Measurements from ENCODE around the gene NDC1.
"Not testable (repeated sequence)": the region's sequence is repeated elsewhere in the genome, so short reads cannot be mapped to it uniquely, and the experiment has no call there.

NDC1 gene, protein sequence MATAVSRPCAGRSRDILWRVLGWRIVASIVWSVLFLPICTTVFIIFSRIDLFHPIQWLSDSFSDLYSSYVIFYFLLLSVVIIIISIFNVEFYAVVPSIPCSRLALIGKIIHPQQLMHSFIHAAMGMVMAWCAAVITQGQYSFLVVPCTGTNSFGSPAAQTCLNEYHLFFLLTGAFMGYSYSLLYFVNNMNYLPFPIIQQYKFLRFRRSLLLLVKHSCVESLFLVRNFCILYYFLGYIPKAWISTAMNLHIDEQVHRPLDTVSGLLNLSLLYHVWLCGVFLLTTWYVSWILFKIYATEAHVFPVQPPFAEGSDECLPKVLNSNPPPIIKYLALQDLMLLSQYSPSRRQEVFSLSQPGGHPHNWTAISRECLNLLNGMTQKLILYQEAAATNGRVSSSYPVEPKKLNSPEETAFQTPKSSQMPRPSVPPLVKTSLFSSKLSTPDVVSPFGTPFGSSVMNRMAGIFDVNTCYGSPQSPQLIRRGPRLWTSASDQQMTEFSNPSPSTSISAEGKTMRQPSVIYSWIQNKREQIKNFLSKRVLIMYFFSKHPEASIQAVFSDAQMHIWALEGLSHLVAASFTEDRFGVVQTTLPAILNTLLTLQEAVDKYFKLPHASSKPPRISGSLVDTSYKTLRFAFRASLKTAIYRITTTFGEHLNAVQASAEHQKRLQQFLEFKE
- 18.4 to 103 (median 69.8) reads per million in 18 experiments for total RNA-seq

DNA sequence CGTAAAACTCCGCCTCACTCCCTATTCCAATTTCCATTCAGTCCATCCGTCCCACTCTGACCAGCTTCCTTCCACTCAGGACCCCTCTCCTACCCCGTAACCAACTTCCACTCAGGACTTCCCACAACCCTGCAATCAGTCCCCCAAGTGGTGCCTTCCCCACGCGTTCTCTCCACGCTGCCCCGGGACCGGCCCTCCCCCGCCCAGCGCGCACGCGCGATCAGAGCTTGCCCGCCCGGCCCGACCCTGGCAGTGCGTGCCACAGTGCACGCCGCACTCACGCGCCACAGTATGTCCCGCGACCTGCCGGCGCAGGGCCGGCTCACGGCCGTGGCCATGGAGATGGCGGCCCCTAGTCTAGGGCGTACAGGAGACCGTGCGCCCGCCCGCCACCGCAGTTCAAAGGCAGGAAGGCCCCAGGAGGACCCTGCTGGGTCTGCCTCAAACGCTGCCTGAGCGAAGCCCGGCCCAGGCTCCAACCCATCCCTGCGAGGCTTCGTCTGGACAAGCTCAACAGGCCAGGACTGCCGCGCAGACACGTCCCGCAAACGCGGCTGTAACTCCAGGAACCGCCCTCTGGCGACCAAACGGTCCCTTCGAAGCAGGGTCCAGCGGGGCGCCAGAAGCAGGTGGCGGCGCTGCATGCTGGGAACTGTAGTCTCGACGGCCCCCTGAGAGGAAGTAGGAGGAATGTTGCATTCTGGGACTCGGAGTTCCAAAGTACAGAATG lies at the start of gene NDC1:
Gene NDC1 (minus strand): TSS at position 373 of the 730 bp plus-strand sequence. CDS start 35 bp downstream, at position 338.
- DNase-seq = peak; percentile 94

GRCh38 chr1:53883600-53883999 lies 45.5 kb upstream of the NDC1 start:
- DNase-seq = not testable (repeated sequence)

- not testable (repeated sequence) for DNase-seq
Observed at GRCh38 chr1:53881853-53882252, 43.8 kb upstream of the NDC1 start.

- peak; percentile 51 to 63 for DNase-seq
Observed at GRCh38 chr1:53878492-53879105, 40.5 kb upstream of the NDC1 start.

DNA sequence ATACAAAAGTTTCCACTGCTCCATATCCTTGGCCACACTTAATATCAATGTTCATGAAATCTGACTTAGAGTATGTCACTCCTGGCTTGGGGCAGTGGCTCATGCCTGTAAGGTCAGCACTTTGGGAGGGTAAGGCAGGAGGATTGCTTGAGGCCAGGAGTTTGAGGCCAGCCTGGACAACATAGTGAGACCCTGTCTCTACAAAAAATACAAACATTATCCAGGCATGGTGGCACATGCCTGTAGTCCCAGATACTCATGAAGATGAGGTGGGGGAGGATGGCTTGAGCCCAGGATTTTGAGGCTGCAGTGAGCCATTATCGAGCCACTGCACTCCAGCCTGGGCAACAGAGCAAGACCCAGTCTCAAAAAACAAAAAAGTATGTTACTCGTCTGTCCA lies 37.1 kb upstream of the NDC1 start:
- not testable (repeated sequence) for DNase-seq

DNA sequence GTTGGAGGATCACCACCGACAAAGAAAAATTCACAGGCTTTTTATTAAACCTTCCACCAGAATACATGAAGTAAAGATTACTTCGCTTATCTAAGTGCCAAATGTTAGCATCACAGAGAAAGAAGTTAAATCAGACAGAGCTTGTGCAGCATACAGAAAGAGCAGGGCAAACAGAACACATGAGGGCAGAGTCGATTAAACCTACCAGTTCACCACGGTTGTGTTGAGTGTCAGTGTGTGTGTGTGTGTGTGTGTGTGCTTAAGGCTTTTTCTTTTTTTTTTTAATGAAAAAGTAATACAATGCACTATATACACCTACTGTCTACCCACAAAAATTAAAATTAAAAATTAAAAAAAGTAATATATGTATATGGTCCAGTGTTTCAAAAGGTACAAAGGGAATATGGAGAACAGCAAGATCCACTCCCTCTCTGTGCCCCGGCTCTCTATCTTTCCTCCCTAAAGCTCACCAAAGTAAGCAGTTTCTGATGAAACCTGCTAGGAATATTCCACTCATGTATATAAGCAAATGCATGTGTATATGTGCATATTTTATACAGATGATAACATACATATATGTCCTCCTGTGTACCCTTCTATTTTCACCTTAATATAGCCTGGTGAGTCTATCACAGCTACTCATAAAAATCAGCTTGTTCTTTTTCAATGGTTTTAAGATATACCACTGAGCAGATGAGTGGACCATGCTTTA lies 33.8 kb upstream of the NDC1 start:
- no peak for DNase-seq

DNA sequence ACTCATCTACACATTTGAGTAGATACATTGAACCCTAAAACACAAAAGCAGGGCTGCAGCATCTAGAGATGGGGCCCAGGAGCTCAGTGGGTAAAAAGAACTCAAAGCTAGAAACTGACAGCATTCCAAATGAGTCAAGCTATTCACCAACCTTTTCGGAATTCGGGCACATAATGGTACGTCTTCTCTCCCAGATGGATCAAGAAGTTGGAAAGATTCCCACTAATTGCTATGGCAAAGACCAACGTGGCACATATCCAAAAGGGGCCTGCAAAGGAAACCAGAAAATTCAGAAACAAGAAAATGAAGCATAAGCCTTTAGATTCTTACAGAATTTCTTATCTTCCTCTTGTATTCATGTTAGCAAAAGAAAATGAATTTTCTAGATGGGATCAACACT lies 33.1 kb upstream of the NDC1 start:
- no peak for DNase-seq

- DNase-seq = peak; percentile 18 to 29
Observed at GRCh38 chr1:53869454-53870117, 31.5 kb upstream of the NDC1 start.

DNA sequence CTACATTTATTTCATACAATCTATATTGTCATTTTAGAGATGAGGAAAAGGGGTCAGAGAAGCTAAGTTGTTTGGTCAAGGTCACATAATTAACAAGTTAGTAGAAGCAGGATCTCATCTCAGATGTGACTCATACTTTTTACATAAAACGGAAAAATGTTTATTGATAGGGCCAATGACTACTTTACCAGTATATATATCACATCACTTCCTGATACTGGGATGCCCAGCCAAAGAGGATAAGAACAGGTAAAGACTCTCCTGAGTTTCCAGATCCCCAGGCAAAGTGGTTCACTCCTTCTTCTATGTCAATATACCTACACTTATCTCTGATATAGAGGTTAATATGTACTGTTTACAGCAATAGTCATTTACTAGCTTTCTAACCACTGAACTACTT lies 30.5 kb upstream of the NDC1 start:
- no peak for DNase-seq

DNA sequence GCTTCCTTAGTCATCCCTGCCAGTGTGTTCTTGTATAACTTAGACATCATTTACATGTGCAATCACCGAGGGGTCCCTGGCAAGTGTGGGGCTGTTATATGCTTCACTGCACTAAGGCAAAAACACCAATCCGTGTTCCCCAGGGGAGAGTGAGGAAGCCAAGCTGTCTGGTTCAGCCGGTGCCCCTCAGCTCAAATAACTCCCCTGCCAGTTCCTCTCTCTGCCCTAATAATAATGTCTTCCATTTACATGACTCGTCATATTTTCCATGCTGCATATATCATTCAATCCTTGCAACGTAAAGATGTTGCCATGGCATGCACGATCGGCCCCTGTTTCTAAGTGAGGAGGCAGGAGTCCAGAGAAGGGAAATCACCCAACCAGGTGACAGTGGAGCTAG lies 24.4 kb upstream of the NDC1 start:
- no peak for DNase-seq

- peak; percentile 40 to 41 for DNase-seq
Observed at GRCh38 chr1:53860967-53861411, 22.9 kb upstream of the NDC1 start.

DNA sequence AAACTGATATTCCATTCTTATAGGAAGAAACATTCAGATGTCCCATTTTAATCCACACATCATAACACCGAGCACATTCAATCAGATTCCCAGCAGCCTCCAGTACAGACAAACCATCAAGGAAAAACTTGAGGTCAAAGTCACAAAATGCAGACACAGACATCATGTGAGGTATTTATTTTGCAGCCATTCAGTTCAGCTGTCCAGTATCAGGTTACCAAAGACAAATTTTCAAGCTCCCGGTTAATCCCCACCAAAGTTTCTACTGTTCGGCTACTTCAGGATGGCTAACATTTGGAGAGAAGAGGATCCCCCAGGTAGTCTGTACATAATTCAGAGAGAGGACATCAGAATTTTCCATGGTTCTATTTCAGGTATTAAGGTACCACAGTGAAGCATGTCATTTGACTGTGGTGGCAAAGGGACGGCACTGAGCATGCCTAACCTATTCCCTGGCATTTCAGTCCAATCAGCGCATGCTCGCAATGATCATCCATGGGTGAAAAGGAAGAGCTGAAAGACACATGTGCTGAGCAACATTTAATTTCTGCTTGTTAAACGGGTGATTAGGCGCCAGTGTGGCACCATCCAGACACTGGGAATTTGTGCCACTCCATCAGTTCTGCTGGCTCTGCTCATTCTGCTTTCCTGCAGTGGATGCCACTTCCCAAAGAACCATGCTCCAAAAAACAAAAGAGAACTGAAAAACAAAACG lies 13.6 kb upstream of the NDC1 start:
- DNase-seq = no peak

GRCh38 chr1:53850082-53850673 lies 12.1 kb upstream of the NDC1 start:
- no peak for DNase-seq

- peak; percentile 19 to 33 for DNase-seq
Observed at GRCh38 chr1:53847980-53848379, 9.9 kb upstream of the NDC1 start.

DNA sequence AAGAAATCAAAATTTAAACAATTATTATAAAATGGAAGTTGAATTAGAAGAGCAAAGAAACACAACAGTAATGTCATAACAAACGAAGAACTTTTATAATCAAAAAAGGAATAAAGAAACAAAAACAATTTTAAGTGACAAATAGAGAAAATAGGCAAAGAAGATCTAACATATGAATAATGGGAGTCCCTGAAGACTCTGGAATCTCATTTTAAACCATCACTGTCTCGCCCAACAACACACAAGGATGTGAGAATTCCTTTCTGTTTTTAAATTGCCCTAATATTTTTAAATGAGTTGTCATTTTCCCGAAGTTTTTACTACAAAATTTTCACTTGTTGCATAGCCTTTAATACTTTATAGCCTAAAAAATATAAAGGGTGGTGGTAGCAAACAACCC lies 4.3 kb upstream of the NDC1 start:
- no peak for DNase-seq

- DNase-seq = no peak
Observed at GRCh38 chr1:53838654-53838974, 518 bp upstream of the NDC1 start.

GRCh38 chr1:53837646-53837923 lies 511 bp downstream of the NDC1 start:
- peak in 1 of 2 donors; percentile 11 for DNase-seq

- no peak for DNase-seq
Observed at GRCh38 chr1:53835491-53835890, 2.6 kb downstream of the NDC1 start.

- DNase-seq = no peak
Observed at GRCh38 chr1:53834776-53835175, 3.3 kb downstream of the NDC1 start.

DNA sequence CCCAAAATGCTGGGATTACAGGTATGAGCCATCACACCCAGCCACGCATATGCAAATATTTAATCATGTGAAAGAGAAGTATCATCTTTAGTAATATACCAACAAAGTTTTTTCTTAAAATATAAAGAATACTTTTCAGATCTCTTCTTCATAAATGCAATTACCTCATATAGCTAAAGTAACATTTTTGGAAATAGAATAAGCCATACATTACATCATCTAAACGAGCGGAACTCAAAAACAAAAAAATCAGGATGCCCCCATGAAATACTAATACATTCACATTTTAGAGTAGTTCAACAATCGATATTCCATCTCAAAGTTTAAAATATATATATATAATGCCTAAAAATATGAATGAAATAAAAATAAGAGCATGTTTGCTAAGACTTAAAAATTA lies 4.7 kb downstream of the NDC1 start:
- no peak for DNase-seq

DNA sequence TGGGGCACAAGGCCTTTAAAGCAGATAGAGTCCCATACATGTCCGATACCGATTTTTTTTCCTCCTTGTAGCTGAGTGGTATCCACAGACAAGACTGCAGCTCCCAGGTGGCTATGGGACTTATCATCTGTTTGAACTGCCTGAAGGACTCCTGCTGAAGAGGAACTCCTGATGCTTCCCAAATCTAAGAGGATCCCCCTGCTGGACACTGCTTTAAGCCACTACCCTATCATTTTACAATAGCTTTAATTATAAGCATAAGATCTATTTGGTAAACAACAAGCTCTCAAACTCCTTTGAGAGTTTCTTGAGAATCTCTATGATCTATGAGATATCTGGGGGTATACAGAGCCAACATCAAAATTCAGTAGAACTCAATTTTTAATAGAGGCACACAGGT lies 11.7 kb downstream of the NDC1 start:
- DNase-seq = peak in 1 of 2 donors; percentile 3
